ENCODE results near the gene SPATA31C1. TPM values are rescaled to one million over a fixed set of nuclear protein-coding genes. Genes with fewer than 3 reads are reported as not detected.

Gene SPATA31C1
- polyA plus RNA-seq, 3 donors, result not detected

DNA sequence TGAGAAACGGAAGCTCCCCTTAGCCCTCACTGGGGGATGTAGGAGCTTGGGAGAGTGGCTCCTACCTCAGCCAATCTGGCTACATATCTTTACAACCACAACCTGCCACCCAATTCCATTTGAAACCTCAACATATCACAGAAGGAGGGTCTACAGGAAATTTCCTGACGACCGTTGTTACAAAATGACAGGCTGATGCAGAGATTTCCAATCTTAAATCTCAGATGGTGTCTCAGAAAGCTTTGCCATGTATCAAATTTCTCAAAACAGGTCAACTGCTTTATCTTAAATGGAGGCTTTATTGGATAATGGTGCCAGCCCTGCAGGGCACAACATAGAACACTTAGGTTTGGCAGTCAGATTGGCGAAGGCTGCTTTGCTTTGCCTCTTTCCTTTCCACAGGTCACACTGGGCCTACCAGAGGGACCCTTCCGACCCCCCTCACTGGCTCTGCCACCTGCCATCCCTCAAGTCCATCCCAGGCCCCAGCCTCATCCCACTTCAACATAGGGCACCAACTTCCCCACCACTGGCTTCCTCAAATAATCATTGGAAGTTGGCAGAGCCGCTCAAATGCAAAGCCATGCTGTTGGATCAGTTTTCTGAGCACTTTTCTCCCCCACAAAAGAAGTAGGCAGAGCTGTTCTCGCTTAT, 46.2 kb upstream of the SPATA31C1 start:
- 87% methylated on average over 4 of the region's 7 CpGs for WGBS (ENCODE audit: insufficient coverage)
- no peaks in the 10 kb centered on the region for H3K9me3 ChIP-seq (replicated peaks in 1 of 2; ENCODE audit: control insufficient read depth in 1 of 2, insufficient read depth in 1 of 2, low read length in 2 of 2)
- H3K36me3 Mint-ChIP-seq, result no peaks in the 10 kb centered on the region
- H3K4me2 ChIP-seq (replicated peaks; ENCODE audit: extremely low read depth, low read length, poor library complexity, severe bottlenecking), result no peak overlapping the region
- H3K36me3 ChIP-seq (replicated peaks in 1 of 2; ENCODE audit: control insufficient read depth in 1 of 2, insufficient read depth in 2 of 2, low read length in 2 of 2), result no peaks in the 10 kb centered on the region
- H4K20me1 ChIP-seq (ENCODE audit: insufficient read depth, low read length), result no peaks in the 10 kb centered on the region
- peaks cover 0 to 9% (median 0%) of the 10 kb centered on the region in 7 donors for H3K9me3 Mint-ChIP-seq
- H3K4me3 ChIP-seq (replicated peaks in 1 of 3; ENCODE audit: low read depth in 2 of 3, low read length in 3 of 3), result no peak overlapping the region
- H3K79me2 ChIP-seq (ENCODE audit: insufficient read depth, low read length), result no peaks in the 10 kb centered on the region
- peaks cover 1 to 12% (median 6%) of the 10 kb centered on the region in 3 donors for H3K27me3 Mint-ChIP-seq (ENCODE audit: low read depth in 3 of 3)
- TF ChIP-seq, protein P1, sequence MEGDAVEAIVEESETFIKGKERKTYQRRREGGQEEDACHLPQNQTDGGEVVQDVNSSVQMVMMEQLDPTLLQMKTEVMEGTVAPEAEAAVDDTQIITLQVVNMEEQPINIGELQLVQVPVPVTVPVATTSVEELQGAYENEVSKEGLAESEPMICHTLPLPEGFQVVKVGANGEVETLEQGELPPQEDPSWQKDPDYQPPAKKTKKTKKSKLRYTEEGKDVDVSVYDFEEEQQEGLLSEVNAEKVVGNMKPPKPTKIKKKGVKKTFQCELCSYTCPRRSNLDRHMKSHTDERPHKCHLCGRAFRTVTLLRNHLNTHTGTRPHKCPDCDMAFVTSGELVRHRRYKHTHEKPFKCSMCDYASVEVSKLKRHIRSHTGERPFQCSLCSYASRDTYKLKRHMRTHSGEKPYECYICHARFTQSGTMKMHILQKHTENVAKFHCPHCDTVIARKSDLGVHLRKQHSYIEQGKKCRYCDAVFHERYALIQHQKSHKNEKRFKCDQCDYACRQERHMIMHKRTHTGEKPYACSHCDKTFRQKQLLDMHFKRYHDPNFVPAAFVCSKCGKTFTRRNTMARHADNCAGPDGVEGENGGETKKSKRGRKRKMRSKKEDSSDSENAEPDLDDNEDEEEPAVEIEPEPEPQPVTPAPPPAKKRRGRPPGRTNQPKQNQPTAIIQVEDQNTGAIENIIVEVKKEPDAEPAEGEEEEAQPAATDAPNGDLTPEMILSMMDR (IDR thresholded peaks at IDR 0.05), result no peak
- H3K27ac Mint-ChIP-seq, result no peak overlapping the region
- no peak overlapping the region for H3K9ac ChIP-seq (ENCODE audit: insufficient read depth, low read length, poor library complexity, severe bottlenecking)
- H3K4me3 Mint-ChIP-seq, result no peak overlapping the region
- H2AFZ ChIP-seq (ENCODE audit: insufficient read depth, low read depth, low read length, poor library complexity, severe bottlenecking), result no peak overlapping the region
- H3K4me1 ChIP-seq (ENCODE audit: control insufficient read depth in 1 of 2, insufficient read depth in 2 of 2, low read length in 2 of 2), result no peaks in the 10 kb centered on the region
- DNase-seq, result no peak
- H3K27me3 ChIP-seq (ENCODE audit: control insufficient read depth in 2 of 2, insufficient read depth in 2 of 2, low read length in 2 of 2), result no peaks in the 10 kb centered on the region
- intact Hi-C loops (cut with micrococcal nuclease), result no loop called here
- H3K27ac ChIP-seq (ENCODE audit: low read depth in 1 of 2, low read length in 2 of 2), result no peak overlapping the region
- H3K4me1 Mint-ChIP-seq, result no peaks in the 10 kb centered on the region

DNA sequence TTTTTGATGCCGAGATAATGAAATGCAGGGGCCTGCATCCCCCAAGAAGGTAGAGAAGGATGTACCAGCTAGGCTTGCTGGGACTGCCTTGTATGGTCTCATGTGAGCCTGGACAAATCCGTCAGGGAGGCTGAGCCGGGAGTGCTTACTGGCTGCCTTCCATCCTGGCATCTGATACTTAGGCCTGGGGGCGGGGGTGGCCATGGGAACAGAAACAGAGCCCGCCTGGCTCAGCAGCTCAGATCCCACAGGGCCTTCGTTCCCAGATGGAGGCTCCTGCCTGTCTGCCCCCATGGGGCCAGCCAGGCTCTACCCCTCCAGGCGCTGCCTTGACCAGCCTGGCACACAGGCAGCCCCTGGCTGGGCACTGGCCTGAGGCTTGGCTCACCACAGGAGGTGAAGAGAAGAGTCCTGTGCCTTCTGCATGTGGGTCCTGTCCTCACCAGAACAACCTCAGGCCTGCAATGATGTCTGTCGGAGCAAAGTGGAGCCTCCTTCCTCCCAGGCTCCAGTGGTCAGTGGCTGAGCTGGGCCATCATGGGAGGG, 45.6 kb upstream of the SPATA31C1 start:
- TF ChIP-seq, protein P1 (IDR thresholded peaks at IDR 0.05), result no peak
- 90% methylated on average over 5 of the region's 8 CpGs for WGBS (ENCODE audit: insufficient coverage)

More for the DNA sequence above, 45.6 kb upstream of the SPATA31C1 start:
- H3K4me1 ChIP-seq (ENCODE audit: control insufficient read depth in 1 of 2, insufficient read depth in 2 of 2, low read length in 2 of 2), result no peaks in the 10 kb centered on the region
- no peaks in the 10 kb centered on the region for H3K36me3 Mint-ChIP-seq
- intact Hi-C loops (cut with micrococcal nuclease), result no loop called here
- peaks cover 1 to 10% (median 6%) of the 10 kb centered on the region in 3 donors for H3K27me3 Mint-ChIP-seq (ENCODE audit: low read depth in 3 of 3)
- no peaks in the 10 kb centered on the region for H3K27me3 ChIP-seq (ENCODE audit: control insufficient read depth in 2 of 2, insufficient read depth in 2 of 2, low read length in 2 of 2)
- H3K79me2 ChIP-seq (ENCODE audit: insufficient read depth, low read length), result no peaks in the 10 kb centered on the region
- H3K36me3 ChIP-seq (replicated peaks in 1 of 2; ENCODE audit: control insufficient read depth in 1 of 2, insufficient read depth in 2 of 2, low read length in 2 of 2), result no peaks in the 10 kb centered on the region
- no peak overlapping the region for H3K4me2 ChIP-seq (replicated peaks; ENCODE audit: extremely low read depth, low read length, poor library complexity, severe bottlenecking)
- no peak overlapping the region for H2AFZ ChIP-seq (ENCODE audit: insufficient read depth, low read depth, low read length, poor library complexity, severe bottlenecking)
- H3K4me3 Mint-ChIP-seq, result no peak overlapping the region
- no peak overlapping the region for H3K4me3 ChIP-seq (replicated peaks in 1 of 3; ENCODE audit: low read depth in 2 of 3, low read length in 3 of 3)
- no peak overlapping the region for H3K27ac Mint-ChIP-seq
- no peak overlapping the region for H3K27ac ChIP-seq (ENCODE audit: low read depth in 1 of 2, low read length in 2 of 2)
- no peaks in the 10 kb centered on the region for H4K20me1 ChIP-seq (ENCODE audit: insufficient read depth, low read length)
- no peaks in the 10 kb centered on the region for H3K9me3 ChIP-seq (replicated peaks in 1 of 2; ENCODE audit: control insufficient read depth in 1 of 2, insufficient read depth in 1 of 2, low read length in 2 of 2)
- no peak for DNase-seq
- peaks cover 0 to 12% (median 0%) of the 10 kb centered on the region in 7 donors for H3K9me3 Mint-ChIP-seq
- no peak overlapping the region for H3K9ac ChIP-seq (ENCODE audit: insufficient read depth, low read length, poor library complexity, severe bottlenecking)
- no peaks in the 10 kb centered on the region for H3K4me1 Mint-ChIP-seq
